Suprapubic skin (tissue), 4 donors: ENCODE data around the gene DUSP15.

Experiments
- CTCF ChIP-seq, 2 donors: fragments of 200-600 bp in 1 of 2; fragments of 450-650 bp in 1 of 2; sonication (generic) in 1 of 2; IDR thresholded peaks; one replicate each; pipeline ENCODE4 v1.5.1; 2016 to 2019; ENCODE audit warnings: antibody characterized with exemption in 2 of 2, mild to moderate bottlenecking in 1 of 2, moderate library complexity in 1 of 2
- EP300 ChIP-seq: sonication (generic); formaldehyde crosslinking; IDR thresholded peaks from one replicate; pipeline ENCODE4 v1.6.1; 2017; ENCODE audit warnings: antibody characterized with exemption
- POLR2A ChIP-seq, 2 donors: fragments of 450-650 bp; IDR thresholded peaks; one replicate each; pipeline ENCODE4 v1.6.1; 2017; ENCODE audit warnings: antibody characterized with exemption in 2 of 2, mild to moderate bottlenecking in 2 of 2, moderate library complexity in 2 of 2
- POLR2AphosphoS5 ChIP-seq, 3 donors: sonication (generic); formaldehyde crosslinking; IDR thresholded peaks; one replicate each; pipeline ENCODE4 v1.6.1; 2017; ENCODE audit warnings: antibody characterized with exemption in 3 of 3

GRCh38 chr20:31824125-31824485 lies 46.2 kb downstream of the DUSP15 start:
- TF ChIP-seq POLR2A (IDR thresholded peaks at IDR 0.05) = no peak
- no peak for TF ChIP-seq CTCF (IDR thresholded peaks at IDR 0.05)
- TF ChIP-seq POLR2AphosphoS5 (IDR thresholded peaks at IDR 0.05) = no peak
- TF ChIP-seq EP300 = no peak
